Measurements from ENCODE around the gene CTAGE6.
"Not testable (repeated sequence)": the region's sequence is repeated elsewhere in the genome, so short reads cannot be mapped to it uniquely, and the experiment has no call there.

DNA sequence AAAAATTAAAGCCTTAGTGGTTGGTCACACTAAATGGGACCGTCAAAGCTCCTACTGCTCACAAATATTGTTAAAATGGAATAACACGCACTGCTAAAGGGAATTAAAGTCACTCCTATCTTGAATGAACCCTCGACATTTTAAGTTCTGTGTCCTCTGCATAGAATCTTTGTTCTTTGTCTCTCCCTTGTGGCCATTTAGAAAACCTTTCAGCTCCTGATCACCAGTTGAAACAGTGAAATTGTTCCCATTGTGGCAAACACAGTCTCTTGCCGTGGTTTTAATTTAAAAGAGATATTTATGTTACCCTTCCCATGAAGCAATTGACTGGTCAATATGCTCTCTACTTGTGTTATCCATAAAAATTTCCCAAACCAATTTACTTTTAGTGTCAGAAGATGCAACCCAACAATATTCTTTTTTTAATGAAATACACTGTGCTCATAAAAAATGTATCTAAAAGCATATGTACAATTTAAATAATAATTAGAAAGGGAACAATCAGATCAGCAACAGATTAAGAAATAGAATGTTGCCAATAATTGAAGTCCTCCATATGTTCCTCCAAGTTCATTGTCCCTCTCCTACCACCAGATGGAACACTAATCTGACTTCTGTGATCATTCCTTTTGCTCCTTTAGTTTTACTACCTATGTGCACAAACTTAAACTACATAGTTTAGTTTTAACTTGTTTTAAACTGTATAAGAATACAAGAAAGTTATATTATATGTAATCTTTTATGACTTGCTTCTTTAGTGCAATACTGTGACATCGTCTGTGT is 20.3 kb downstream of the CTAGE6 start:
- TF ChIP-seq, protein P1, sequence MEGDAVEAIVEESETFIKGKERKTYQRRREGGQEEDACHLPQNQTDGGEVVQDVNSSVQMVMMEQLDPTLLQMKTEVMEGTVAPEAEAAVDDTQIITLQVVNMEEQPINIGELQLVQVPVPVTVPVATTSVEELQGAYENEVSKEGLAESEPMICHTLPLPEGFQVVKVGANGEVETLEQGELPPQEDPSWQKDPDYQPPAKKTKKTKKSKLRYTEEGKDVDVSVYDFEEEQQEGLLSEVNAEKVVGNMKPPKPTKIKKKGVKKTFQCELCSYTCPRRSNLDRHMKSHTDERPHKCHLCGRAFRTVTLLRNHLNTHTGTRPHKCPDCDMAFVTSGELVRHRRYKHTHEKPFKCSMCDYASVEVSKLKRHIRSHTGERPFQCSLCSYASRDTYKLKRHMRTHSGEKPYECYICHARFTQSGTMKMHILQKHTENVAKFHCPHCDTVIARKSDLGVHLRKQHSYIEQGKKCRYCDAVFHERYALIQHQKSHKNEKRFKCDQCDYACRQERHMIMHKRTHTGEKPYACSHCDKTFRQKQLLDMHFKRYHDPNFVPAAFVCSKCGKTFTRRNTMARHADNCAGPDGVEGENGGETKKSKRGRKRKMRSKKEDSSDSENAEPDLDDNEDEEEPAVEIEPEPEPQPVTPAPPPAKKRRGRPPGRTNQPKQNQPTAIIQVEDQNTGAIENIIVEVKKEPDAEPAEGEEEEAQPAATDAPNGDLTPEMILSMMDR (optimal IDR thresholded peaks at IDR 0.05 in 1 of 3, IDR thresholded peaks at IDR 0.05 in 1 of 3, conservative IDR thresholded peaks at IDR 0.05 in 1 of 3; ENCODE audit: extremely low read depth in 1 of 3, insufficient read depth in 2 of 3, low read length in 3 of 3) = peak; percentile 10 to 52 (median 31)
- not testable (repeated sequence) for TF ChIP-seq EZH2 (IDR thresholded peaks at IDR 0.05; ENCODE audit: low read length)
